NCI-H446 treated with DMSO at 0.1 percent for 48 hours (cell line): ENCODE data around the gene MRS2.
"Not testable (repeated sequence)": the region's sequence is repeated elsewhere in the genome, so short reads cannot be mapped to it uniquely, and the experiment has no call there.

Experiments
- DNase-seq: peaks from one replicate; lab custom pipeline; 2025; lab: John Stamatoyannopoulos, UW

Gene MRS2

GRCh38 chr6:24387818-24388217 lies 14.9 kb upstream of the MRS2 start:
- DNase-seq, result no peak

- no peak for DNase-seq
Measured at GRCh38 chr6:24391208-24391607, 11.5 kb upstream of the MRS2 start.

- DNase-seq, result no peak
Measured at GRCh38 chr6:24391756-24392405, 10.9 kb upstream of the MRS2 start.

- DNase-seq, result no peak
Measured at GRCh38 chr6:24394061-24394779, 8.5 kb upstream of the MRS2 start.

- no peak for DNase-seq
Measured at GRCh38 chr6:24394780-24395437, 7.8 kb upstream of the MRS2 start.

- no peak for DNase-seq
Measured at GRCh38 chr6:24396824-24397223, 5.9 kb upstream of the MRS2 start.

- no peak for DNase-seq
Measured at GRCh38 chr6:24397631-24398030, 5.1 kb upstream of the MRS2 start.

GRCh38 chr6:24400045-24401039 lies 2.4 kb upstream of the MRS2 start:
- not testable (repeated sequence) for DNase-seq

GRCh38 chr6:24401458-24401857 lies 1.3 kb upstream of the MRS2 start:
- no peak for DNase-seq

GRCh38 chr6:24403501-24403824 lies 727 bp downstream of the MRS2 start:
- no peak for DNase-seq

- no peak for DNase-seq
Measured at GRCh38 chr6:24405262-24405661, 2.5 kb downstream of the MRS2 start.

GRCh38 chr6:24408719-24409410 lies 6.1 kb downstream of the MRS2 start:
- DNase-seq, result no peak

GRCh38 chr6:24410622-24411021 lies 7.9 kb downstream of the MRS2 start:
- DNase-seq, result no peak

GRCh38 chr6:24412294-24412693 lies 9.6 kb downstream of the MRS2 start:
- no peak for DNase-seq

GRCh38 chr6:24414531-24414930 lies 11.8 kb downstream of the MRS2 start:
- not testable (repeated sequence) for DNase-seq

GRCh38 chr6:24415753-24416152 lies 13.0 kb downstream of the MRS2 start:
- no peak for DNase-seq

GRCh38 chr6:24419526-24419925 lies 16.8 kb downstream of the MRS2 start:
- DNase-seq, result no peak

- no peak for DNase-seq
Measured at GRCh38 chr6:24425091-24425490, 22.4 kb downstream of the MRS2 start.

GRCh38 chr6:24426729-24427446 lies 24.2 kb downstream of the MRS2 start:
- DNase-seq, result no peak

GRCh38 chr6:24428615-24429014 lies 25.9 kb downstream of the MRS2 start:
- no peak for DNase-seq

- no peak for DNase-seq
Measured at GRCh38 chr6:24429146-24429545, 26.4 kb downstream of the MRS2 start.
